GM19025 (cell line): ENCODE data around the gene DHRSX.
"Not testable (repeated sequence)": the region's sequence is repeated elsewhere in the genome, so short reads cannot be mapped to it uniquely, and the experiment has no call there.

ENCODE experiments used
- ATAC-seq: cut with Tn5 transposase; IDR thresholded peaks from one replicate; pipeline ENCODE4 v1.9.1; 2021; ENCODE audit warnings: mild to moderate bottlenecking, low read depth, moderate library complexity; ENCODE audit not compliant: unreplicated experiment

DHRSX gene

GRCh38 chrX:2499507-2499906, 1.3 kb downstream of the DHRSX start:
- ATAC-seq: no peak

DNA sequence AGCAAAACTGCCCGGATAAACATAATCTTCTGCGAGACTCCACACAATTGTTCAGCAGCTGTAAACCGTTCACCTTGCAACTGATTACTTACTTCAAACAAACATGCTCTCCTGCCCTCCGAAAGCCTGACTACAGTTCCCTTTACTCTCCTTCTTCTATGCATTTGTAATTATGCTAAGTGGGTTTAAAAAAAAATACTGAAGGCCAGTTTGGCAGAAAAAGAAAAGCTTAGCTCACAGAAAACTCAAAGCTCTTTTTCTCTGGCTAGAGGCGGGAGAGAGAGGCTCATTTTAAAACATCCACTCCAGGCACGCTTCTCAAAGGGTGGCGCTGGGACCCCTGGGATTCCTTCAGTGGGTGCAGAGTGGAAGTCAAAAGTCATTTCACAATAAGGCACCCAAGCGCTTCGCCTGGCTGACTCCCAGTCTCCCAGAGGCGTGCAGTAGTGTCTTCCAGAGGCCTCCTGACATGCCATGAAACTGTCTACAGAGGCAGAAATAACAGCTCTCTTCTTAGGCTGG, 1.9 kb downstream of the DHRSX start:
- no peak for ATAC-seq

DNA sequence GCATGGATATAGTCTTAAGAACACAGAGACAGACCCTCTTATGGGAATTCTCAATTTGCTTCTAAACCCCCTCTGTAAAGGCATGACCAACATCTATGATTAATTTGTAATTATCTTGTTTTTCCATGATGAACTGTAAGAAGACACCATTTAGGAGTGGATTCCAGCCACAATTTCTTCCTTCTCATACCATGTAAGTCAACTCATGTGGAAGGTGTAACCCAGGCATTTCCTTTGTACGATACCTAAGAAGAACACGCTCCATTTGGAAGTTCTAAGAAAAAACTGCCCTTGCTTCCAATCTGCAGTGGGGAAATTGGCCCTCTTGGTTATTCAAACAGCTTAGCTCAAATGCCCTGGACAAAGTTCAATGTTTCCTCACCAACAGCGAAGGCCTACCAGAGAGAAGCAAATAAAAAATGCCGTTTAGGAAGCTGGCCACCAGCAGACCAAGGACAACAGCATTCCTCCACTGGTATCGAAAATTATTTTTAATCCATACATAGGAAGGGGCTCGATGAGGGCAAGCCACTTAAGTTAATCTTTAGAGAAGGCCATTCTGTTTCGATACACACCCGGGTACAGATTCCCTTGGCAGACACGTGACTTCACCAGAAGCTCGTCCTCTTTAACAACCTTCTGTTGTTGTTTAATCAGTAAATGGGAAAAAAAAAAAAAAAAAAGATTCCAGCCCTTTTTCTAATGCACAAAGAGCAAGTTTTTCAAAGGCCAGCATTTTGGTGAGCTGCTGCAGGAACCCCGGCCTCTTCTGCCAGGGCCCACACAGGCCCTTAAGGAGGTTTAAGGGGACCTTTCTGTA, 2.6 kb downstream of the DHRSX start:
- ATAC-seq: no peak

- no peak for ATAC-seq
Measured at GRCh38 chrX:2495595-2495994, 5.2 kb downstream of the DHRSX start.

DNA sequence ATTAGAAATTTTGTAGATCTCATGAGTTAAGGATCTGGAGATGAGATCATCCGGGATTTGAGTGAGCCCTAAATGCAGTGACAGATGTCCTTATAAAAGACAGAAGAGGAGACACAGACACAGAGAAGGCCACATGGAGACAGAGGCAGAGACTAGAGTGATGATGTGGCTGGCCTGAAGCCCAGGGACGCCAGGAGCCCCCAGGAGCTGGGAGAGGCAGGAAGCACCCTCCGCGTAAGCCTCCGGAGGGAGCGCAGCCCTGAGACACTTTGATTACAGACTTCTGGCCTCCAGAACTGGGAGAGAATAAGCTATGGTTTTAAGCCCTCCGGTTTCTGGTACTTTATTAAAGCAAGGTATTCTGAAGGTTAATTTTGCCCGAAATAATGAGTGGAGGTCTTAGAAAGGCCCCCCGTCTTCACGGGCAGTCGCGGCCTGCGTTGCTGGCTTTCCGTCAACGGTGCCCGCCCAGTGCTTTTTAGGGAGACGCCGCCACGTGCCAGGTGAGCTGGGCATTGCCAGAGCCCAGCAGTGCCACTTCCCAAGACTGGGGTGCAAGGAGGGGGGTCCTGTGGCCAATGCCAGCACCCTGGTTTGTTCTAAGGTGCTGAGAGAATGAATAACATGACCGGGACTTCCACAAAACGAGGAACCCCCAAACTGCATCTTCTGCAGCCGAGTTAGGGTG, 8.1 kb downstream of the DHRSX start:
- ATAC-seq: no peak

- no peak for ATAC-seq
Measured at GRCh38 chrX:2490634-2491033, 10.1 kb downstream of the DHRSX start.

DNA sequence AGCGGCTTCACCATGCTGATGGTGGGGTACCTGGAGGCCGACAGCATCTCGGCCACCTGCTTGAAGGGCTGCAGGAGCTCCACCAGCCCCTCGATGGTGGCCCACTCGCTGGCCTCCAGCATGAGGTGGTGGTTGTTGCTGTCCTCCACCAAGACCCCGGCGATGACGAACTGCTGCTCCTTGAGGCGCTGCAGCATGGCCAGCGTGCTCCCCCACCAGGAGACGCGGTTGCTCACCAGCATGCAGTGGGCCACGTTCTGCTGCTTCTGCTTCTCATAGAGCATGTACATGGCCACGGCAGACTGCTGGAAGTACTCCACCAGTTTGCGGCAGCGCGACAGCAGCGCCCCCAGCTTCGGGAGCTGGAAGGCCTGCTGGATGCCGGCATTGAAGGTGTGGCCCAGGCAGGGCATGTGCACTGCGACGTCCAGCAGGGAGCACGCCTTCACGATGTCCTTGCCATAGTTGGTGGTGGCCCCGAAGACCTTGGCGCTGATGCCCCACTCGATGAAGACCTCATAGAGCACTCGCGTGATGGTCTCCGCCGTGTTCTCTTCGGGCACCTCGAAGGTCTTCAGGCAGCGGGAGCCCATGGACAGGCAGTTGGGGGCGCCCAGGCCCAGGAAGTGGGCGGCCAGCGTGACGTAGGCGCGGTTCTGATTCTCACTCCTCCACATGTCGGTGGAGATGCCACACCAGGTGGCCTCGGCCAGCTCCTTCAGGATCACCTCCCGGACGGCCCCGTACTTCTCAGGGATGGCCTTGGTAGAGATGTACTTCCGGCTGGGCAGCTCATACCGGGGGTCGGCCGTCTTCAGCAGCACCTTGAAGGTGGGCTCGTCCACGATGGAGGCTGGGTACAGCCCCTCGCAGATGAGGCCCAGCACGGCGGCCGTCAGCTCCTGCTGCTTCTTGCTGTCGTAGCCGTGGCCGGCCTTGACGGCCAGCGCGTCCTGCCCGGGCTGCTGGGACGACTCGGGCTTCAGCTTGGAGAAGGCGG, 11.0 kb downstream of the DHRSX start:
- no peak for ATAC-seq

DNA sequence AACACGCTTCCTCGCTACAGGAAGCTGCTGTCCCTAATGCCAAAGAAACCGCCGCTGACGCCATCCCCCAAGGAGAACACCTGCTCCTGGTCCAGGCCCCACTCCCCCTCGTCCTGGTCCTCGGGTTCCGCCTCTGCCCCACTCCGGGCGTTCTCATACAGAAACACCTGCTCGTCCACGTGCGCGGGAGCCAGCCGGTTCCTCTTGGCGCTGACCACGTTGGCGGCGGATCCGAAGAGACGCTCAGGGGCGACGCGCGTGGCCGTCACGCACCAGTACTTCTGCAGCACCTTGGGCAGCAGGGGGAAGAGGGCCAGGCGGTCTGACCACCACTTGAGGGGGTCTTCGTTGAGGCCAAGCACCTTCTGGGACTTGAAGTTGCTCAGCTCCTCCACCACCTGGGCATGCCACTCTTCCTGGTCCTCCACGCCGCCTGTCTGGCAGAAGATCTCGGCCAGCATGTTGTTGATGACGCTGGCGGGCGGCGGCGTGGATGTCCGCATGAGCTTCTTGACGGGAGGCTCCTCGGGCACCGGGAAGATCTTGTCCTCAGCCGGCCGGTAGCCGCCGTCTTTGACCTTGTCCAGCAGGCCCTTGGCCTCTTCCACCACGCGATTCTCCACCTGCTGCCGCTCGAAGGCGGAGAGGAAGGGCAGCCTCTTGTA, 12.0 kb downstream of the DHRSX start:
- ATAC-seq: no peak

DNA sequence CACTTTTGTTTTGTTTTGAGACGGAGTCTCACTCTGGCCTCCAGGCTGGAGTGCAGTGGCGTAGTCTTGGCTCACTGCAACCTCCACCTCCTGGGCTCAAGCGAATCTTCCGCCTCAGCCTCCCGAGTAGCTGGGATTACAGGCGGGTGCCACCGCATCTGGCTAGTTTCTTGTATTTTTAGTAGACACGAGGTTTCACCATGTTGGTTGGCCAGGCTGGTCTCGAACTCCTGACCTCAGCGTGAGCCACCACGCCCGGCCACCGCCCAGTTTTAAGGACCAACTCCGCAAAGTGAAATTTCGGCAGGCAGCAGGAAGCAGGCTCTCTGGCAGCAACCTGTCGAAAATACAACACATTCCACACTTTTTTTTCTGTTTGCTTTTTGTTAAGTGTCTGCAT, 13.4 kb downstream of the DHRSX start:
- no peak for ATAC-seq

DNA sequence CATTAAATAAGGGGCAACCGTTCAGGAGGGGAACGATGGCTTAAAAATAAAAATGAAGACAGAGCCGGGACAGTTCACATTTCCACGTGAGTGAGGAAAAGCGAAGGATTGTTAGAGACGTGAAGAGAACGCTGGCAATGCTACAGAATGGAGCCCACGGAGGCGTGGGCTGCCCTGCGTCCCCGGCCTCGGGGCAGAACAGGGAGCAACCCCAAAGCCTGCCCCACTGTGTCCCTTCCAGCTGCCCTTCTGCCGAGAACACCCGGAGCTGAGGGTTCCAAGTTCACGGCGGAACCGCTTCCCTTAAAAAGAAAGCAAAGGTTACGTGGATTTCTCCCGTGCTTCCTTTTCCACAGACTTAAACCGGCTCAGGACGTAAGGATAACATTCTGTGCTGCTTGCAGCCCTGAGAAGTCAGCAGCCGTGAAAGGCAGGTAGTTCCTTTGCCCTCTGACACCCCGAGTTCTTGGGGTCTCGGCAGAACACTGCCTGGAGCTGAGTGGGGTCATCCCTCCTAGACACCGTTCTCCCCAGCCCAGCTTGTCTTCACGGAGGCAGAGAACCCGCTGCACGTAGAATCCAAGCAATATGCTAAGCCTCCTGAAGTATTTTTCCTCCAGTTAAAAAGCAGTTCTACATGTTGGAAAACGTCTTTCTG, 14.2 kb downstream of the DHRSX start:
- ATAC-seq: no peak

DNA sequence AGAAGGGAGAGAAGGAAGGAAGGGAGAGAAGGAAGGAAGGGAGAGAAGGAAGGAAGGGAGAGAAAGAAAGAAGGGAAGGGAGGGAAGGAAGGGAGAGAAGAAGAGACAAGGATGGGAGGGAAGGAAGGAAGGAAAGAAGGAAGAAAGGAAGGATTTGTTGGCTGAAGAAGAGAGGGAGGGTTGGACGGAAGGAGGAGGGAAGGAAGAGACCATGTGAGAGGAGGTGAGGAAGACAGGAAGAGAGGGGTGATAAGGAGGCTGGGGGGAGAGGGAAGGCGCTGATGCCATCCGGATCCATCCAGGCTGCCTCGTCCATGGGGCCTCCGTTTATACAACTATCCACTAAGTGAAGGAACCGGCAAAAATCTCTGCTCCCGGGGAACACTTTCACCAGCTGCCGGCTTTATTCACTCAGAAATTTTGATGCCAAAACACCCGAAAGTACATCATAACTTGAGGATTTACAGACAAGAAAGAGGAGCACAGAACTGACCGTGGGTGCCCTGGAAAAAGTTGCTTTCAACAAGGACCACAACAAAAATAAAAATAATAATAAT, 14.9 kb downstream of the DHRSX start:
- no peak for ATAC-seq

DNA sequence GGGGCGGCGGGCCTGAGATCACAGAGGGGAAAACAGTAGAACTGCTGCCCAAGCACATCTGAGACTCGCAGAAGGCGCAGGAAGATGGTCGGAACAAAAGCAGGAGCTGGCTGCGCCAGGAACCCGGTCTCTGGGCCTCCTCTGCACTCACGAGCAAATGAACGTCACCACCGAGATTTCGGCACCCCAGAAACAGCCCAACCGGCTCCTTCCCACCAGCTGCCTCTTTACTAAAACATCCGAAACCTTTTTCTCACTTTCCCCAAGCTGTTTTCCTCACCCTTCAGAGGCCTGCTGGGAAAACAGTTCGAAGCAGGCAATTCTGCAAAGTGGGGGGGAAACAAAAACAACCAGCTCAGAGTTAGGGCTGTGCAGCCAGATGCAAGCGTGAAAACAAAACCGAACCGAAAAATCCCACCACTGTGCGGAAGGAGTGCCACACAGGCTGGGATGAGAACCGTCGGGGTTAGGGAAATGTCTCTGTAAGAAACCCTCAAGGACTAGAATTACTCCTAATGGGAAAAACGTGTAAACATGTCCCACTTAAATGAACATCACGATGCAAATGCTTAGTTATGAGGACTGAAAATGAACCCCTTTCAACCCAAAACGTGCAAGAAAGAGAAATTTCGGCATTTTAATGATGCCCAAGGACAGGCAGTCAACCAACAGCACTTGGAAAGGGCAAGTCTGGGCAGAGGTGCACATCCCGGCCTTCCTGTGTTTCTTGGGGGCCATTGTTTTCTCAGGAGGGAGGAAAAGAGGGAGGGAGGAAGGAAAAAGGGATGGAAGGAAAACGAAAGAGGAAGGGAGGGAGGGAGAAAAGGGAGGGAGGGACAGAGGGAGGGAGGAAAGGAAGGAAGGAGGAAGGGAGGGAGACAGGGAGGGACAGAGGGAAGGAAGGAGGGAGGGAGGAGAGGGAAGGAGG, 15.8 kb downstream of the DHRSX start:
- ATAC-seq: no peak

GRCh38 chrX:2484256-2484655, 16.5 kb downstream of the DHRSX start:
- no peak for ATAC-seq

- no peak for ATAC-seq
Measured at GRCh38 chrX:2483398-2484060, 17.2 kb downstream of the DHRSX start.

DNA sequence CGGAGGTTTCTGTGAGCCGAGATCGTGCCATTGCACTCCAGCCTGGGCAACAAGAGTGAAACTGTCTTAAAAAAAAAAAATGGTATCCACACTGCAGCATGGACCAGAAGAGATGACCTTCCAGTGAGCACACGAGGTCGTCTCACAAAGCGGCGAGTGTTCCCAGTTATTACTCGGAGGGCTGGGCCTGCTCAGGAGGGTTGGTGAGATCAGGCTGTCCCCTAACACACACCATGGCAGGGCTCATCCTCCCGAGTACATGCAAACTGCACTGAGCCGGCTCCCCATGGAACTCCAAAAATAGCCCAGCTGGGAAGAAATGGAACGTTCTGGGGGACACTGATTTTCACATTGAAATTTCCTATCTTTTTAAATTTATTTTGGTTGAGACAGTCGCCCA, 19.2 kb downstream of the DHRSX start:
- not testable (repeated sequence) for ATAC-seq

GRCh38 chrX:2479982-2480381, 20.8 kb downstream of the DHRSX start:
- ATAC-seq: not testable (repeated sequence)

DNA sequence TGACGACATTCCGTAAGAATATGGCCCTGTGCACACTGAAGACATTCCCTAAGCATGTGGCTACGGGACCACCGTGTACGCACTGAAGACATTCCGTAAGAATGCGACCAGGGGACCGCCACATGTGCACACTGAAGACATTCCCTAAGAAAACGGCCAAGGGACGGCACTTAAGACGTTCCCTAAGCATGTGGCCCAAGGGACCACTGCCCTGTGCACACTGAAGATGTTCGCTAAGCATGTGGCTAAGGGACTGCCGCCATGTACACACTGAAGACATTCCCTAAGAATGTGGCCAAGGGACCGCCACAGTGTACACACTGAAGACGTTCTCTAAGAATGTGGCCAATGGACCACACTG, 21.4 kb downstream of the DHRSX start:
- no peak for ATAC-seq
